SK-N-SH treated with all-trans-retinoic acid at 6 μM for 48 hours (cell line): ENCODE results near the gene CAPN11.

Experiments used
- ATAC-seq: fragments of 200-7000 bp; cut with Tn5 transposase; 3 replicates; pipeline ENCODE4 v1.9.1; 2020; ENCODE audit warnings: mild to moderate bottlenecking, moderate library complexity
- ARNTL ChIP-seq: fragments of 450-650 bp; formaldehyde crosslinking; IDR thresholded peaks from 2 replicates; pipeline ENCODE4 v1.5.0; 2020; ENCODE audit warnings: low read depth, mild to moderate bottlenecking, moderate library complexity, borderline replicate concordance
- BACH2 ChIP-seq: fragments of 250-450 bp; sonication (Bioruptor Pico); IDR thresholded peaks from 2 replicates; pipeline ENCODE4 v1.9.0; 2021; ENCODE audit warnings: mild to moderate bottlenecking, borderline replicate concordance
- CREB5 ChIP-seq: fragments of 250-450 bp; sonication (Bioruptor Pico); IDR thresholded peaks from 2 replicates; pipeline ENCODE4 v1.5.1; 2020; ENCODE audit warnings: low read depth, mild to moderate bottlenecking, moderate library complexity
- CSDC2 ChIP-seq: fragments of 250-450 bp; sonication (Bioruptor Pico); IDR thresholded peaks from 2 replicates; pipeline ENCODE4 v1.5.0; 2020; ENCODE audit warnings: mild to moderate bottlenecking, moderate library complexity
- CSRNP3 ChIP-seq: fragments of 250-450 bp; sonication (Bioruptor Pico); IDR thresholded peaks from 2 replicates; pipeline ENCODE4 v1.5.1; 2021; ENCODE audit warnings: mild to moderate bottlenecking, moderate library complexity
- ESRRG ChIP-seq: fragments of 250-450 bp; sonication (Bioruptor Pico); IDR thresholded peaks from 2 replicates; pipeline ENCODE4 v1.6.1; 2021; ENCODE audit warnings: mild to moderate bottlenecking
- ISL1 ChIP-seq: fragments of 250-450 bp; sonication (Bioruptor Pico); IDR thresholded peaks from 2 replicates; pipeline ENCODE4 v2.1.2; 2022; ENCODE audit warnings: mild to moderate bottlenecking, moderate library complexity
- OSR1 ChIP-seq: fragments of 250-450 bp; sonication (Bioruptor Pico); IDR thresholded peaks from 2 replicates; pipeline ENCODE4 v1.8.0; 2022; ENCODE audit warnings: moderate library complexity, mild to moderate bottlenecking, inconsistent platforms
- POU6F1 ChIP-seq: fragments of 250-450 bp; sonication (Bioruptor Pico); IDR thresholded peaks from 2 replicates; pipeline ENCODE4 v1.8.0; 2021; ENCODE audit warnings: low read depth, mild to moderate bottlenecking, moderate library complexity, borderline replicate concordance
- RARB ChIP-seq: fragments of 250-450 bp; sonication (Bioruptor Pico); IDR thresholded peaks from 2 replicates; pipeline ENCODE4 v1.8.0; 2021; ENCODE audit warnings: mild to moderate bottlenecking, moderate library complexity
- SNAI2 ChIP-seq: fragments of 250-450 bp; sonication (Bioruptor Pico); IDR thresholded peaks from 2 replicates; pipeline ENCODE4 v1.5.0; 2020; ENCODE audit warnings: mild to moderate bottlenecking, moderate library complexity
- TCF4 ChIP-seq: fragments of 250-450 bp; sonication (Bioruptor Pico); IDR thresholded peaks from 2 replicates; pipeline ENCODE4 v1.8.0; 2021; ENCODE audit warnings: mild to moderate bottlenecking, moderate library complexity, borderline replicate concordance
- TOX ChIP-seq: fragments of 250-450 bp; sonication (Bioruptor Pico); IDR thresholded peaks from 2 replicates; pipeline ENCODE4 v1.8.0; 2021; ENCODE audit warnings: mild to moderate bottlenecking, moderate library complexity, borderline replicate concordance
- TSHZ2 ChIP-seq: fragments of 250-450 bp; sonication (Bioruptor Pico); IDR thresholded peaks from 2 replicates; pipeline ENCODE4 v1.5.0; 2020; ENCODE audit warnings: mild to moderate bottlenecking, moderate library complexity
- ZC3H10 ChIP-seq: fragments of 250-450 bp; sonication (Bioruptor Pico); IDR thresholded peaks from 2 replicates; pipeline ENCODE4 v1.5.1; 2021; ENCODE audit warnings: mild to moderate bottlenecking, moderate library complexity
- ZFP3 ChIP-seq: fragments of 250-450 bp; sonication (Bioruptor Pico); IDR thresholded peaks from 2 replicates; pipeline ENCODE4 v1.5.0; 2020; ENCODE audit warnings: mild to moderate bottlenecking, moderate library complexity
- ZFP30 ChIP-seq: fragments of 450-650 bp; formaldehyde crosslinking; IDR thresholded peaks from 2 replicates; pipeline ENCODE4 v1.5.0; 2022; ENCODE audit warnings: mild to moderate bottlenecking, moderate library complexity
- ZNF565 ChIP-seq: fragments of 450-650 bp; formaldehyde crosslinking; conservative IDR thresholded peaks from 2 replicates; pipeline ENCODE4 v1.5.0; 2020; ENCODE audit warnings: low read depth, mild to moderate bottlenecking, moderate library complexity
- ZNF70 ChIP-seq: fragments of 450-650 bp; formaldehyde crosslinking; IDR thresholded peaks from 2 replicates; pipeline ENCODE4 v1.5.0; 2020; ENCODE audit warnings: mild to moderate bottlenecking, moderate library complexity
- ZNF8 ChIP-seq: fragments of 450-650 bp; formaldehyde crosslinking; IDR thresholded peaks from 2 replicates; pipeline ENCODE4 v1.5.0; 2020; ENCODE audit warnings: mild to moderate bottlenecking, moderate library complexity
- TF ChIP-seq, protein P1 (sequence below): fragments of 250-450 bp; sonication (Bioruptor Pico); IDR thresholded peaks from 2 replicates; pipeline ENCODE4 v1.8.0; 2020; ENCODE audit warnings: mild to moderate bottlenecking, moderate library complexity, borderline replicate concordance

CAPN11 gene

GRCh38 chr6:44127186-44128019 lies 31.2 kb upstream of the CAPN11 start, which contains the start of the genes MRPL14 and TMEM63B:
TSS of gene MRPL14 (minus strand) at chr6:44127452. CDS start at chr6:44116611, 10,841 bp downstream.
TSS of gene TMEM63B (plus strand) at chr6:44127554. CDS start at chr6:44134585, 7,031 bp downstream.
- peak; percentile 88 for ATAC-seq
- no peak for TF ChIP-seq CSDC2 (CRISPR knock-in tag)
- TF ChIP-seq ZFP3, result no peak

- ATAC-seq, result peak; percentile 82
- no peak for TF ChIP-seq CSRNP3 (CRISPR knock-in tag)
- no peak for TF ChIP-seq ZNF70 (CRISPR knock-in tag)
- TF ChIP-seq SNAI2 (CRISPR knock-in tag), result no peak
- no peak for TF ChIP-seq ZNF565 (CRISPR knock-in tag)
- TF ChIP-seq ESRRG, result no peak
- no peak for TF ChIP-seq ISL1 (CRISPR knock-in tag)
- no peak for TF ChIP-seq BACH2 (CRISPR knock-in tag)
- TF ChIP-seq, protein P1, sequence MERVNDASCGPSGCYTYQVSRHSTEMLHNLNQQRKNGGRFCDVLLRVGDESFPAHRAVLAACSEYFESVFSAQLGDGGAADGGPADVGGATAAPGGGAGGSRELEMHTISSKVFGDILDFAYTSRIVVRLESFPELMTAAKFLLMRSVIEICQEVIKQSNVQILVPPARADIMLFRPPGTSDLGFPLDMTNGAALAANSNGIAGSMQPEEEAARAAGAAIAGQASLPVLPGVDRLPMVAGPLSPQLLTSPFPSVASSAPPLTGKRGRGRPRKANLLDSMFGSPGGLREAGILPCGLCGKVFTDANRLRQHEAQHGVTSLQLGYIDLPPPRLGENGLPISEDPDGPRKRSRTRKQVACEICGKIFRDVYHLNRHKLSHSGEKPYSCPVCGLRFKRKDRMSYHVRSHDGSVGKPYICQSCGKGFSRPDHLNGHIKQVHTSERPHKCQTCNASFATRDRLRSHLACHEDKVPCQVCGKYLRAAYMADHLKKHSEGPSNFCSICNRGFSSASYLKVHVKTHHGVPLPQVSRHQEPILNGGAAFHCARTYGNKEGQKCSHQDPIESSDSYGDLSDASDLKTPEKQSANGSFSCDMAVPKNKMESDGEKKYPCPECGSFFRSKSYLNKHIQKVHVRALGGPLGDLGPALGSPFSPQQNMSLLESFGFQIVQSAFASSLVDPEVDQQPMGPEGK, result no peak
- no peak for TF ChIP-seq CREB5 (CRISPR knock-in tag)
- no peak for TF ChIP-seq ARNTL (CRISPR knock-in tag)
- no peak for TF ChIP-seq ZC3H10 (CRISPR knock-in tag)
- no peak for TF ChIP-seq ZNF8
- TF ChIP-seq, all 23 proteins: peak for 0
Measured at GRCh38 chr6:44128020-44128917, 30.4 kb upstream of the CAPN11 start.

DNA sequence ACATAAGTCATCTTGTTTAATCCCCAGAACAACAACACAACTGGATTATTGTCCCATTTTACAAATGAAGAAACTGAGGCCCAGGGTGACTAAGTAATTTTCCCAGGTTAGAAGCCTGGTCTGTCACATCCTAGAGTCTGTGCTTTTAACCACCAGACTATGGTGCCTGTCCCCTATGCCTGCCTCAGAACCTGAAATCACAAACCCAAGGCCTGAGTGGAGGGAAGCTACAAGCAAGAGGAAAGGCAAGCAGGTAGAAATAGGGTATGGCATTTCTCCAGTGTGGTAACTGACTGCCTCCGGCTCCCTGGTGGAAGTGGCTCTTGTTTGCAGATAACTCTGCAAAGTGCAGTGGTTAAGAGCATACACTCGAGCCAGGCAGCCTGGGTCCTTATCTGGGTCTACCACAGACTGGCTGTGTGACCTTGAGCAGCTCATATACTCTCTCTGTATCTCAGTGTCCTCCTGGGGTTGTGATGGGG lies 28.7 kb upstream of the CAPN11 start:
- no peak for ATAC-seq
- TF ChIP-seq OSR1 (CRISPR knock-in tag) (no peak), ZNF8 (no peak), RARB (CRISPR knock-in tag) (no peak), ZNF70 (CRISPR knock-in tag) (no peak), CSRNP3 (CRISPR knock-in tag) (no peak), POU6F1 (CRISPR knock-in tag) (no peak), ISL1 (CRISPR knock-in tag) (no peak), TCF4 (CRISPR knock-in tag) (no peak), ZNF565 (CRISPR knock-in tag) (no peak), ARNTL (CRISPR knock-in tag) (no peak), ZFP30 (CRISPR knock-in tag) (no peak), ZC3H10 (CRISPR knock-in tag) (no peak), CSDC2 (CRISPR knock-in tag) (no peak), ZFP3 (no peak), SNAI2 (CRISPR knock-in tag) (no peak), TSHZ2 (CRISPR knock-in tag) (no peak), TOX (CRISPR knock-in tag) (no peak)
